Testis (tissue), 2 donors: Measurements from ENCODE around the gene TRIP10.

ENCODE experiments used
- POLR2A ChIP-seq: fragments of 450-650 bp; IDR thresholded peaks from one replicate; pipeline ENCODE4 v1.6.1; 2017; ENCODE audit warnings: antibody characterized with exemption, mild to moderate bottlenecking, moderate library complexity
- TF ChIP-seq, protein P1 (sequence below), 3 experiments: fragments of 450-650 bp in 2 of 3; fragments of 200-600 bp in 1 of 3; sonication (generic) in 1 of 3; IDR thresholded peaks; one replicate each; pipeline ENCODE4 v1.5.1; 2016 to 2019; ENCODE audit warnings: antibody characterized with exemption in 3 of 3, mild to moderate bottlenecking in 2 of 3, moderate library complexity in 1 of 3

DNA sequence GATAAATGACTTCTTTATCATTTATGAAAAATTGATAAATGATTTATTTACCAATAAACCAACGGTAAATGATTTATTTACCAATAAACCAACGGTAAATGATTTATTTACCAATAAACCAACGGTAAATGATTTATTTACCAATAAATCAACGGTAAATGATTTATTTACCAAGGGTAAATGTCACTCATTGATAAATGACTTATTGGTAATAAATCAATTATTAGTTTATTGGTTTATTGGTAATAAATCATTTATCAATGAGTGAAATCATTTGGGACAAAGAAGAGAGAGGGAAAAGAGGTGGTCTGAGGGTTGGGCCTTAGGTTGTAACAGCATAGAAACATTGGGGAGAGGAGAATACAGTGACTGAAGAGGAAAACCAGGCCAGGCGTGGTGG, 54.5 kb downstream of the TRIP10 start:
- TF ChIP-seq, protein P1, sequence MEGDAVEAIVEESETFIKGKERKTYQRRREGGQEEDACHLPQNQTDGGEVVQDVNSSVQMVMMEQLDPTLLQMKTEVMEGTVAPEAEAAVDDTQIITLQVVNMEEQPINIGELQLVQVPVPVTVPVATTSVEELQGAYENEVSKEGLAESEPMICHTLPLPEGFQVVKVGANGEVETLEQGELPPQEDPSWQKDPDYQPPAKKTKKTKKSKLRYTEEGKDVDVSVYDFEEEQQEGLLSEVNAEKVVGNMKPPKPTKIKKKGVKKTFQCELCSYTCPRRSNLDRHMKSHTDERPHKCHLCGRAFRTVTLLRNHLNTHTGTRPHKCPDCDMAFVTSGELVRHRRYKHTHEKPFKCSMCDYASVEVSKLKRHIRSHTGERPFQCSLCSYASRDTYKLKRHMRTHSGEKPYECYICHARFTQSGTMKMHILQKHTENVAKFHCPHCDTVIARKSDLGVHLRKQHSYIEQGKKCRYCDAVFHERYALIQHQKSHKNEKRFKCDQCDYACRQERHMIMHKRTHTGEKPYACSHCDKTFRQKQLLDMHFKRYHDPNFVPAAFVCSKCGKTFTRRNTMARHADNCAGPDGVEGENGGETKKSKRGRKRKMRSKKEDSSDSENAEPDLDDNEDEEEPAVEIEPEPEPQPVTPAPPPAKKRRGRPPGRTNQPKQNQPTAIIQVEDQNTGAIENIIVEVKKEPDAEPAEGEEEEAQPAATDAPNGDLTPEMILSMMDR (IDR thresholded peaks at IDR 0.05) = no peak
- TF ChIP-seq POLR2A = no peak
